Left forelimb (tissue), 1 donor: ENCODE measurements around the gene CPS1.

Experiments used
- DNase-seq: peaks from one replicate; pipeline ENCODE4 v3.0.0-alpha.2; 2018; ENCODE audit warnings: low spot score

The CPS1 gene

DNA sequence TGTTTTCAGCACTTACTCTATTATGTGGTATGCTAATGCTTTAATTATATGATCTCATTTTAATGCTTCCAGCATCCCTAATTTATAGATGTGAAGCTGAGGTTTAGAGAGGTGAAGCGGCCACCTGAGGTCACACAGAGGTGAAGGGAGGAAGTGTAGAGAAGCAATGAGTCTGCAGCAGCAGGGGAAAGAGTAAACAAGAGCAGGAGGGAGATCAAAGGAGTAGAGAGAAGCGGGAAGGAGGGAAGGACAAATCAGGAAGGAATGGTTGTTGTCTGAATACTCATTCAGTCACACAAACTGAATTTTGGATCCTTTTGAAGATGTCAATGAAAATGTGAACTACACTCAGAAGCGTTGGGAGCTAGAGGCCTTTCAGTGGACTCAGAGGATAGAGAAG, 130.0 kb downstream of the CPS1 start:
- DNase-seq: no peak

- no peak for DNase-seq
These were observed 131.5 kb downstream of the CPS1 start for GRCh38 chr2:210687786-210688470.

DNA sequence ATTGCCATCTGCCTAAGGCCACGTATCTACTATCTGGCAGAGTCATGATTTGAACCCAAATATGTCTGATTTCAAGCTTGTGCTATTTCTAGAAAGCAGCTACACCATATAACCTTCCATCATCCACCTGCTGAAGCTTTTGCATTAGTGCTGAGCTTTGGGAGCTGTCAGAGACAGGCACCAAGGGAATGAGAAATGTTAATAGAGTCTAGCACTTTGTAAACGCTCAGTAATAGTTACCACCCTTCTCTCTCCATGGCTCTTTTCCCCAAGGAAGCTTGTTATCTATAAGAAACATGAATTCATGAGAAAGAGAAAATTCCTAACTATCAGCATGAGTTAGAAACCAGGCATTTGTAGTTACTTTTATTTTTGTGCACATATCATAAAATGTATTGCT, 151.5 kb downstream of the CPS1 start:
- no peak for DNase-seq

DNA sequence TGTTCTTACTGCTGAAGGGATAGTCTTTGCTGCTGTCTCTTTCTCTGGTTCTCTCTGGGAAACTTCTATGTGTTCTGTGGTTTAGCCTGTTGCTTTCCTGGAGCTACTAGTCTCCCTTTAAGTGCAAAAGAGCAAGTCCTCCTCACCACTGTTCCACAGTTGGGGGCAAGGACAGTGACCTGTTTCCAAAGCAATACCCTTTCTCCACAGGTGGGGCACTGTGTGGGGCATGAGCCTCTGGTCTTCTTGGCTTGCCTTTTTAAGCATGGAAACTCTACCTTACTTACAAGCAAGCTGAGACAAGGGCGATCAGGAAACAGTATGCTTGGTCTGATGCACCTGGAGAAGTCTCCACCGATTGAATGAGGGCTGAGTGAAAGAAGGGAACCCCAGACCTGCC, 156.7 kb downstream of the CPS1 start:
- DNase-seq: no peak

DNA sequence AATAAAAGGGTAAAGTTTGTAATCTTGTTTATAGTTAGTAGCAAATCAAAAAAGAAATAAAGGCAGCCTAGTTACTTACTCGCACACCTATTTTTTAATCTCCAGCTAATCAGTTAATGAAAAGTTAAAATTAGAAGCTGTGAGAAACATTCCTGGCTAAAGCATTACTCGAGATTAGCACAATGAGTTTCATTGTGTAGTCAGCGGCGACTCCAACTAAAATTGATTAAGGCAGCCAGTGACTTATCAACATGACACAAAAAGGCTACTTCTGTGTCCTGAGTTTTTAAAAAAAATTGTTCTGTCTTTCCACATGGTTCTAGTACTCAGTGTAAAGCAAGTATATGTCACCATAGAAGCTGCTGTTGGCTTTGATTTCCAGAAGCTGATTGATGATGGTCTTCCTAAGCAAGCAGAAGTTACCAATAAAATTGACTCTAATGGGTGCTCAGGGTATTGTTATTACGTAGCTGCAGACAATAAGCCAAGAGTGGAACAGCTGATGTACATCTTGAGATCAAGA, 159.2 kb downstream of the CPS1 start:
- DNase-seq: no peak

- no peak for DNase-seq
These were observed 162.1 kb downstream of the CPS1 start for GRCh38 chr2:210718503-210718902.

DNA sequence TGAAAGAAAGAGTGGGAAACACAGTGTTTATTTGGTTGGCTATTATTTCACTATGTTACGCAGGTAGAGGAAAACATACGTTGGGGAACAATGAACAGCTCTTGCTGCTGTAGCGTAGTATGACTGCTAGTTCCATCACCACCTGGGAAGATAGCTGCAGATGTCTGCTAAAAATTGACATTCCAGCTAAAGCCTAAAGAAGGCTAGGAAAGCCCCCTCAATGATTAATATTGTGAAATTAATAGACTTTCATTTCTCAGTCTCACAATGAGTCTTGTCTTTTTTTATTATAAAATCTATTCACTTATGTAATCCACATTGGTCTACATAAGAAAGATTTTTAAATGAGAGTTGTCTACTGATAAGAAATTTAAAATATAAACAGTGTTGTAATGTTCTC, 165.7 kb downstream of the CPS1 start:
- DNase-seq: no peak

GRCh38 chr2:210727549-210727948, 171.2 kb downstream of the CPS1 start:
- no peak for DNase-seq
